Erythroblast (primary cell): ENCODE data around the gene SMOC2.

Source experiments
- GATA1 ChIP-seq: IDR thresholded peaks from 2 replicates; pipeline ENCODE4 v1.6.1; 2011; ENCODE audit warnings: low read depth, mild to moderate bottlenecking, control low read depth, low read length, moderate library complexity
- POLR2A ChIP-seq: IDR thresholded peaks from 2 replicates; pipeline ENCODE4 v1.6.1; 2011; ENCODE audit warnings: mild to moderate bottlenecking, low read length

DNA sequence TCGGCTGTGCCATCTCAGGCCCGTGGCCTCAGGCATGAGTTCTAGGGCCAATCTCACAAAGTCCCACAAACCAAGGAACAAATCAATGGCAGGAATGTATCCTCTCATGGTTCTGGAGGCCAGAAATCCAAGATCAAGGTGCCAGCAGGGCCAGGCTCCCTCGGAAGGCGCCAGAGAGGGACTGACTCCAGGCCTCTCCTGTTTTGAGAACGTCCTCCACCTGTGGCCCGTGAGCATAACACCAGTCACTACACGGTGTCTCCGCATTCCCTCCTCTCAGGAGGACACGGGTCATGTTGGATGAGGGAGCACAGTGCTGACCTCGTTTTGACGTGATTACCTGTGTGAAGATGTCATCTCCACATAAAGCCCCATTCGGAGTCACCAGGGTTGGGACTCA lies 45.0 kb upstream of the SMOC2 start:
- TF ChIP-seq POLR2A = no peak
- TF ChIP-seq GATA1 = no peak
